ENCODE results near the gene HSPA4L. TPM values are rescaled to one million over a fixed set of nuclear protein-coding genes. Genes with fewer than 3 reads are reported as not detected.

The HSPA4L gene
- total RNA-seq, 1 experiment from 2014 or later: 18.6 TPM

- TF ChIP-seq RAD21 (IDR thresholded peaks at IDR 0.05; ENCODE audit: low read depth) (no peak), YY1 (IDR thresholded peaks at IDR 0.05; ENCODE audit: extremely low read depth, insufficient replicate concordance, low read depth, low read length) (peak; percentile 79), POLR2A (IDR thresholded peaks at IDR 0.05; ENCODE audit: borderline replicate concordance, extremely low read depth, insufficient read depth, insufficient read length) (peak; percentile 60), FOSL1 (IDR thresholded peaks at IDR 0.05; ENCODE audit: low read depth) (no peak), EZH2phosphoT487 (IDR thresholded peaks at IDR 0.05; ENCODE audit: borderline replicate concordance) (no peak)
Measured at GRCh38 chr4:127880763-127881562, 98.8 kb downstream of the HSPA4L start, which contains the start of gene PLK4 (continued).

DNA sequence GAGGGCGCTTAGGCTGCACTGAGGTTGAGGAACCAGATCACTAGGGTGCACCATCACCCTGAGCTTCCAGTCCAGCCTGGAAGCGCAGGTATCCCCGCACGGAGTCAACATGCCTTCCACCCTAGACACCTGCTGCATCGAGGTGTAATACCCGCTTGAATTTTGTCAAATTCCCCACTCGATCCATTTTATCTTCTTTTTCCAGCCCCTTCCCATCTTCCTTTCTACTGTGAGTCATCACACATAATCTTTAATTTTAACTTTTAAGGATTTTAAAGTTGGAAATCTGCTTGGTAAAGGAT, 99.4 kb downstream of the HSPA4L start:
- Histone ChIP-seq H3K9me3 (ENCODE audit: control insufficient read depth in 1 of 2, insufficient read depth in 1 of 2, low read depth in 1 of 2, low read length in 2 of 2) (no peaks in the 10 kb centered on the region), H3K4me2 (ENCODE audit: low read length) (peak overlapping the region; percentile 70), H3K79me2 (ENCODE audit: insufficient read depth, low read length) (peaks cover 71% of the 10 kb centered on the region), H2AFZ (ENCODE audit: low read depth, low read length, poor library complexity, severe bottlenecking) (no peak overlapping the region), H3K36me3 (ENCODE audit: control insufficient read depth in 1 of 2, insufficient read depth in 2 of 2, low read length in 2 of 2) (peaks cover 14 to 34% of the 10 kb centered on the region in 2 experiments), H3K9me2 (ENCODE audit: insufficient read depth) (no peaks in the 10 kb centered on the region), H3K4me1 (ENCODE audit: control insufficient read depth in 1 of 2, insufficient read depth in 2 of 2, low read length in 2 of 2) (peaks cover 5 to 13% of the 10 kb centered on the region in 2 experiments), H3K27ac (ENCODE audit: low read depth, low read length) (peak overlapping the region; percentile 91), H3K4me3 (replicated peaks in 1 of 2; ENCODE audit: low read depth in 1 of 2, low read length in 2 of 2) (peak overlapping the region; percentile 64 to 90), H4K20me1 (ENCODE audit: insufficient read depth) (0 out of 2 replicates have a peak, but pooled peaks cover 5% of the 10 kb centered on the region), H3K9ac (ENCODE audit: low read length) (peak overlapping the region; percentile 98), H3K27me3 (ENCODE audit: insufficient read depth, low read length) (no peaks in the 10 kb centered on the region)
- intact Hi-C loops (cut with micrococcal nuclease): loop anchor here (5.0 kb wide), 1 partner anchor 86 kb away; the partner anchor contains the start of genes ABHD18 and MFSD8
- no TSS peak for BruUV-seq (replicated peaks)
- ChIA-PET POLR2A (interaction anchor here (0.6 to 1.7 kb wide), 8 partner anchors 8 to 181 kb away, joined by 4 to 10 read pairs (median 6); partner anchors contain the start of genes ABHD18 and MFSD8), CTCF (interaction anchor here (0.6 kb wide), 1 partner anchor 92 kb away, joined by 3 read pairs; no protein-coding TSS in a partner anchor), RAD21 (ENCODE audit: low non-redundant PET in 1 of 2, low total read pairs in 2 of 2, uncharacterized antibody in 2 of 2, unreplicated experiment in 2 of 2) (no interaction called here)
- ATAC-seq (no peak), DNase-seq (ENCODE audit: low read depth, low spot score) (no peak)
- TF ChIP-seq JUND (IDR thresholded peaks at IDR 0.05): no peak
- TF ChIP-seq RAD21 (IDR thresholded peaks at IDR 0.05; ENCODE audit: low read depth): peak; percentile 42; the same call in 1 of the 2 replicates

DNA sequence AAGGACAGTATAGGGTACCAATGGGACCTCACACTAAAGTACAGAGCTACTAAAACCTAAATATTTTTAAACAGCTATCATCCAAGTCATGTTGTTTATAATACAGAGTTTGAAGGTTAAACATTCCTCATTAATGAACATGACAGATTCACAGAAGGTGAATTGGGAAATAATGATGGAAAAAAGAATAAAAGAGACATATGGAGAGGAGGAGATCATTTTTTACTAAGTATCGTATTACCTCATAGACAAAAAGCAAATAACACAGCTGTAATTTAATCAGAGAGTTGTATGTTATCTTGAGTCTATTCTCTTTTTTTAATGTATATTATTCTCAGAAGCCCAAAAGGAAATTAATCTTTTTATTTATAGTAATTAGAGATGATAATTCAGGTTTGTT, 106.4 kb downstream of the HSPA4L start:
- Histone ChIP-seq H3K4me2 (ENCODE audit: low read length) (no peak overlapping the region), H3K79me2 (ENCODE audit: insufficient read depth, low read length) (peaks cover 67% of the 10 kb centered on the region), H3K4me3 (replicated peaks in 1 of 2; ENCODE audit: low read depth in 1 of 2, low read length in 2 of 2) (no peak overlapping the region), H3K9ac (ENCODE audit: low read length) (no peak overlapping the region), H3K9me3 (ENCODE audit: control insufficient read depth in 1 of 2, insufficient read depth in 1 of 2, low read depth in 1 of 2, low read length in 2 of 2) (no peaks in the 10 kb centered on the region), H4K20me1 (ENCODE audit: insufficient read depth) (peaks cover 5% of the 10 kb centered on the region; the same call in 1 of the 2 replicates), H3K27ac (ENCODE audit: low read depth, low read length) (no peak overlapping the region), H3K36me3 (ENCODE audit: control insufficient read depth in 1 of 2, insufficient read depth in 2 of 2, low read length in 2 of 2) (peaks cover 53 to 56% of the 10 kb centered on the region in 2 experiments), H3K9me2 (ENCODE audit: insufficient read depth) (no peaks in the 10 kb centered on the region), H3K27me3 (ENCODE audit: insufficient read depth, low read length) (no peaks in the 10 kb centered on the region), H2AFZ (ENCODE audit: low read depth, low read length, poor library complexity, severe bottlenecking) (no peak overlapping the region), H3K4me1 (ENCODE audit: control insufficient read depth in 1 of 2, insufficient read depth in 2 of 2, low read length in 2 of 2) (no peaks in the 10 kb centered on the region)
- intact Hi-C loops (cut with micrococcal nuclease): no loop called here
- ATAC-seq: no peak
- ChIA-PET CTCF (interaction anchor here (0.7 kb wide), 1 partner anchor 155 kb away, joined by 3 read pairs; no protein-coding TSS in a partner anchor), POLR2A (no interaction called here), RAD21 (ENCODE audit: low non-redundant PET in 1 of 2, low total read pairs in 2 of 2, uncharacterized antibody in 2 of 2, unreplicated experiment in 2 of 2) (no interaction called here)
- DNase-seq (ENCODE audit: low read depth, low spot score): no peak
- no TSS peak for BruUV-seq (replicated peaks)
- TF ChIP-seq ELF1 (IDR thresholded peaks at IDR 0.05; ENCODE audit: borderline replicate concordance, low read depth) (no peak), CEBPB (IDR thresholded peaks at IDR 0.05; ENCODE audit: low read depth) (no peak), CTCF (IDR thresholded peaks at IDR 0.05 in 2 of 3, conservative IDR thresholded peaks at IDR 0.05 in 1 of 3; ENCODE audit: borderline replicate concordance in 1 of 3, insufficient read depth in 1 of 3, low read depth in 2 of 3, low read length in 2 of 3) (no peak), POLR2AphosphoS5 (IDR thresholded peaks at IDR 0.05; ENCODE audit: low read depth, low read length) (no peak), SIN3A (IDR thresholded peaks at IDR 0.05; ENCODE audit: low read depth) (no peak), EZH2phosphoT487 (IDR thresholded peaks at IDR 0.05; ENCODE audit: borderline replicate concordance) (no peak), CBX3 (IDR thresholded peaks at IDR 0.05; ENCODE audit: low read depth) (no peak), RAD21 (IDR thresholded peaks at IDR 0.05; ENCODE audit: low read depth) (no peak), EZH2 (IDR thresholded peaks at IDR 0.05) (no peak)

Data from HCT116 (cell line).